ENCODE results near the gene TREX2.

- TF ChIP-seq CTCF (IDR thresholded peaks at IDR 0.05 in 4 of 5, conservative IDR thresholded peaks at IDR 0.05 in 1 of 5) (peak in 3 of 5 experiments; percentile 21 to 54 (median 36)), POLR2A (IDR thresholded peaks at IDR 0.05) (no peak)
Measured at GRCh38 chrX:153460826-153461225, 15.0 kb upstream of the TREX2 start.
